Testis (tissue), 2 donors: Measurements from ENCODE around the gene SPPL2B.

Source experiments
- CTCF ChIP-seq, 3 experiments: fragments of 450-650 bp in 2 of 3; fragments of 200-600 bp in 1 of 3; sonication (generic) in 1 of 3; IDR thresholded peaks; one replicate each; pipeline ENCODE4 v1.5.1; 2016 to 2019; ENCODE audit warnings: antibody characterized with exemption in 3 of 3, mild to moderate bottlenecking in 2 of 3, moderate library complexity in 1 of 3
- POLR2A ChIP-seq: fragments of 450-650 bp; IDR thresholded peaks from one replicate; pipeline ENCODE4 v1.6.1; 2017; ENCODE audit warnings: antibody characterized with exemption, mild to moderate bottlenecking, moderate library complexity

- TF ChIP-seq CTCF (IDR thresholded peaks at IDR 0.05): no peak
- TF ChIP-seq POLR2A: no peak
Measured at GRCh38 chr19:2359992-2360685, 31.7 kb downstream of the SPPL2B start, which contains the start of gene TMPRSS9.
